Activated naive CD4-positive, alpha-beta T cell treated with anti-CD3 and anti-CD28 coated beads for 36 hours (primary cell): ENCODE data around the gene NBPF26. TPM values are rescaled to one million over a fixed set of nuclear protein-coding genes. Genes with fewer than 3 reads are reported as not detected.
"Not testable (repeated sequence)": the region's sequence is repeated elsewhere in the genome, so short reads cannot be mapped to it uniquely, and the experiment has no call there.

Source experiments
- CTCF ChIA-PET: fragments of 350-600 bp; sonication (Branson Sonifier 250); formaldehyde crosslinking; loops from one replicate; lab custom pipeline; 2021; ENCODE audit warnings: antibody characterized with exemption; lab: Charles Lee
- DNase-seq: peaks from one replicate; pipeline ENCODE4 v3.0.0-alpha.2; 2020
- H3K27ac Mint-ChIP-seq: one replicate; pipeline ENCODE4 v1.8.0; 2021; ENCODE audit warnings: mild to moderate bottlenecking, mixed read lengths
- H3K27me3 Mint-ChIP-seq: one replicate; pipeline ENCODE4 v1.8.0; 2021; ENCODE audit warnings: low read depth, mixed read lengths
- H3K36me3 Mint-ChIP-seq: one replicate; pipeline ENCODE4 v1.8.0; 2021; ENCODE audit warnings: low read depth, mixed read lengths
- H3K4me1 Mint-ChIP-seq: one replicate; pipeline ENCODE4 v1.8.0; 2021; ENCODE audit warnings: low read depth, mixed read lengths
- H3K4me3 Mint-ChIP-seq: one replicate; pipeline ENCODE4 v1.8.0; 2021; ENCODE audit warnings: mild to moderate bottlenecking, moderate library complexity, mixed read lengths
- H3K9me3 Mint-ChIP-seq: one replicate; pipeline ENCODE4 v1.8.0; 2021; ENCODE audit warnings: mixed read lengths
- intact Hi-C: fragments of 100-400 bp; cut with micrococcal nuclease; formaldehyde crosslinking; loops from one replicate; pipeline ENCODE4 v1.15.1; 2023
- total RNA-seq, 2 experiments: library from RNA; stranded (reverse); gene quantifications; one replicate each; pipeline ENCODE4 v1.2.3, GENCODE V29; 2021

Gene NBPF26
- total RNA-seq, 2 experiments from 2014 or later, result 20.2 to 24.9 TPM

DNA sequence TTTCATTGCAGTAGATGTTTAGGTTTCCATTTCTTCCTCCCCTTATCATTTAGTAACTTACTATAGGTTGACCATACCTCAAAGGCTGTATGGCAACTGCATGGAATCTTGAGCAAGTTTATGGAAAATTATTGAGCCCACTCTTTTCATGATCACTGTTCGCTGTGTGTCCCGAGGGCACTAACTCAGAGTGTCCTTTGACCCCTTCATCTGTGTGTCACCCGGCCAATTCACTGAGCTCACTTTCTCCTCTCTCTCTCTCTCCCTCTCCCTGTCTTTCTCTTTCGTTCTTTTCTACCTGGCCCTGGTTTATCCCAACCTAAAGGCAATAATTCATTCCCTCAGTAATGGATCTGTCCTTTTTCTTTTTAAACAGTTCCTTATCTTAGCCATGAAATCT is 101.3 kb downstream of the NBPF26 start:
- H3K9me3 Mint-ChIP-seq, H3K4me1 Mint-ChIP-seq, intact Hi-C loops, H3K4me3 Mint-ChIP-seq, CTCF ChIA-PET, H3K27me3 Mint-ChIP-seq, H3K27ac Mint-ChIP-seq, H3K36me3 Mint-ChIP-seq, DNase-seq: not testable (repeated sequence)

DNA sequence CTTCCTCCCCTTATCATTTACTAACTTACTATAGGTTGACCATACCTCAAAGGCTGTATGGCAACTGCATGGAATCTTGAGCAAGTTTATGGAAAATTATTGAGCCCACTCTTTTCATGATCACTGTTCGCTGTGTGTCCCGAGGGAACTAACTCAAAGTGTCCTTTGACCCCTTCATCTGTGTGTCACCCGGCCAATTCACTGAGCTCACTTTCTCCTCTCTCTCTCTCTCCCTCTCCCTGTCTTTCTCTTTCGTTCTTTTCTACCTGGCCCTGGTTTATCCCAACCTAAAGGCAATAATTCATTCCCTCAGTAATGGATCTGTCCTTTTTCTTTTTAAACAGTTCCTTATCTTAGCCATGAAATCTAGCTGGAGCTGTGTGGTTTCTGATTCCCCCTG is 102.9 kb downstream of the NBPF26 start:
- intact Hi-C loops, H3K9me3 Mint-ChIP-seq, DNase-seq, H3K27ac Mint-ChIP-seq, H3K27me3 Mint-ChIP-seq, CTCF ChIA-PET, H3K4me1 Mint-ChIP-seq, H3K4me3 Mint-ChIP-seq, H3K36me3 Mint-ChIP-seq: not testable (repeated sequence)

DNA sequence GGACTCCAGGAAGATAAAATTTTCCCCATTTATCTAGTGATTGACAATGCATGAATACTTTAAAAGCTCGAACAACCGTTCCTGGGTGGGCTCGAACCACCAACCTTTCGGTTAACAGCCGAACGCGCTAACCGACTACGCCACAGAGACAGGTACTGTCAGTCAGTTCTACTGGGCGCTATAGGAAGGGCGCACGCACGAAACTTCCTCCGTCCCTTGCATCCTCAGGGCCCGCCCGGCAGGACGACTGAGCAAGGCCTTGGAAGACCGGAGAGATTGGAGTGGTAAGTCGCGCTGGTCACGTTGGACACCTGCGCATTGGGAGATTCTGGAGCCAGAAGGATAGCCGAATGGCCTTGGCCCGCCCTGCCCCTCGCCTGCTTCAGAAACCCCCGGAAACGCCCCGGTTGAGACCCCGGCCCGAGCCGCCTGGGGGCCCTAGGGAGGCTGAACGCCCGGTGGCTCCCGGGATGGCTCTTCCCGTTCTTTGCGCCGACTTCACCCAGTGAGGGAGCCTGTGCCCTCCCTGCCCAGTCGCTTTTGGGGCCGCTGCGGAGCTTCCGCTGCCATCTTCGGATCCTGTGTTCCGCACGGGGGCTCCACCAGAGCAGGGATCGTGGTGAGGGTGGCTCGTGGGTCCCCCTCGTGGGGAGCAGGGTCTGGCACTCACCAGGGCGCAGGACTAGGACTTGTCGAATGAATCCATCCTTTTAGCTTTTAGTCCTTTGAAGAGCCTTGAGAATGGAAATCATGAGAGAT is 120.6 kb downstream of the NBPF26 start:
- H3K27me3 Mint-ChIP-seq, H3K4me1 Mint-ChIP-seq, CTCF ChIA-PET, H3K36me3 Mint-ChIP-seq, intact Hi-C loops, H3K9me3 Mint-ChIP-seq: not testable (repeated sequence)
- H3K4me3 Mint-ChIP-seq, result peak overlapping the region; percentile 84
- peak; percentile 89 for DNase-seq
- H3K27ac Mint-ChIP-seq, result peak overlapping the region; percentile 93

DNA sequence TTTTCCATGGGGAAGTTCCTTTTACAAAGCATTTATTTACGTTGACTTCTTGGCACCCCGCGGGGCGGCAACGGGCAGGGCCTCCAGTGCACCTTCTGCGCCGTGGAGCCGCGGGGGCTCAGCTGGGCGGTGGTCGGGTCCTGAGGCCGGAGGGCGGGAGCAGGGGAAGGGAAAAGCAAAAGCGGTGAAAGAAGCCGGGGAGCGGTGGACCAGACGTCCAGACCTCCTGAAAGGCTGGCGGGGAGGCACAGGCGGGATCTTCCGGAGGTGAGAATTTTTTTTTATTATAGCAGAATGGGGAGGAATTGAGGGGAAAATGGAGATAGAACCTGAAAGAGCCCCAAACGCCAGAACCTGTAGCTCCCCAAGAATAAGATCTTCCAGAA is 121.2 kb downstream of the NBPF26 start:
- H3K4me3 Mint-ChIP-seq, result peak overlapping the region; percentile 84

DNA sequence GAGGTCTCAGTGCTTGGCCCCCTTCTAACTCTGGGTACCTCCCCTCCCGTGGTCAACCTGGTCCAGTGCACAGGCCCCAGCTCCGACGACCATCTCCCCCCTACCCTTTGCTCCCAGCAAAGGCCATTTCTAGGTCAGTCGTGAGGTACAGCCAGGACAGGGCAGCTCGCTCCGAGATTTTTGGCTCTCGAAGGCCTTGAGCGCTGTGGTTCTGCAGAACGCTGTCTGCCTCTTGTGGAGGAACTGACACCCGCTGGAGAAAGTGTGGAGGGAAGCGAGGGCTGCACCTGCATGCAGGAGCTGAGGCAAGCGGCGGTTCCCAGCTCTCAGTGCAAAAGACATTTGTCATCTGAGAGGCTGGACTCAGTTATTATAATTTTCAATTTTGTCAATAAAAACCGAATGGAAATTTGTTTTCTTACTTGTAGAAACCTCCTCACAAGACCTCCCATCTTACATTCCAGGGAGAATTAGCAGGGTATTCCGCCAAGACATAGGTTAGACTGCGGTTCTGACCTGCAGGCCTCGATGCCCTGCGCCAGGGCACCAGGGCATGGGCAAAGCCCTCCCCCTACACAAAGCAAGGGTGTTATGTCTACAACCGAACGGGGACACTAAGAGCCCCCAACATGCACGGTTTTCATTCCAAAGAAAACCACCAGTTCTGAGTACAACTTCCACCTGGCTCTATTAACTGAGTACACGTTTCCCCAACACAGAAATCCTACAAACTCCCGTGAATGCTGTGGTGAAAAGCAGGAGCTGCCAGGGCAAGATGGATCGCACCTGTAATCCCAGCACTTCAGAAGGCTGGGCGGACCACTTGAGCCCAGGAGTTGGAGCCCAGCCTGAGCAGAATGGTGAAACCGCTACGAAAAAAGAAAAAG is 125.9 kb downstream of the NBPF26 start:
- intact Hi-C loops, result loop anchor here (10.0 kb wide), 1 partner anchor 95 kb away; no protein-coding TSS in a partner anchor
- CTCF ChIA-PET, H3K36me3 Mint-ChIP-seq, H3K27me3 Mint-ChIP-seq, H3K4me1 Mint-ChIP-seq, H3K9me3 Mint-ChIP-seq: not testable (repeated sequence)
- Mint-ChIP-seq H3K27ac (peak overlapping the region; percentile 99), H3K4me3 (peak overlapping the region; percentile 84)
- peak; percentile 67 for DNase-seq

More for the DNA sequence above, 121.2 kb downstream of the NBPF26 start:
- intact Hi-C loops, CTCF ChIA-PET, H3K27me3 Mint-ChIP-seq, H3K9me3 Mint-ChIP-seq, H3K4me1 Mint-ChIP-seq, DNase-seq, H3K36me3 Mint-ChIP-seq: not testable (repeated sequence)
- peak overlapping the region; percentile 91 for H3K27ac Mint-ChIP-seq

DNA sequence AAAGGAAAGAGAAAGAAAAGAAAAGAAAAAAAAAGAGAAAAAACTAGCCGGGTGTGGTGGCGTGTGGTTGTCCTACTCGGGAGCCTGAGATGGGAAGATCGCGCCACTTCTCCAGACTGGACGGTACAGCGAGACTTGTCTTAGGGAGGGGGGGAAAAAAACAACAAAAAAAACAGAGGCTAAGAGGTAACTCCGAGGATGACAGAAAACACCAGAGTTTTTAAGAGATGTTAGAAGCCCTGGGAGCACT is 126.5 kb downstream of the NBPF26 start:
- H3K27me3 Mint-ChIP-seq, H3K9me3 Mint-ChIP-seq, DNase-seq, H3K36me3 Mint-ChIP-seq, CTCF ChIA-PET: not testable (repeated sequence)
- H3K4me3 Mint-ChIP-seq, result peak overlapping the region; percentile 84
- peaks cover 15% of the 10 kb centered on the region for H3K4me1 Mint-ChIP-seq
- intact Hi-C loops, result loop anchor here (10.0 kb wide), 1 partner anchor 95 kb away; no protein-coding TSS in a partner anchor
- H3K27ac Mint-ChIP-seq, result peak overlapping the region; percentile 99

DNA sequence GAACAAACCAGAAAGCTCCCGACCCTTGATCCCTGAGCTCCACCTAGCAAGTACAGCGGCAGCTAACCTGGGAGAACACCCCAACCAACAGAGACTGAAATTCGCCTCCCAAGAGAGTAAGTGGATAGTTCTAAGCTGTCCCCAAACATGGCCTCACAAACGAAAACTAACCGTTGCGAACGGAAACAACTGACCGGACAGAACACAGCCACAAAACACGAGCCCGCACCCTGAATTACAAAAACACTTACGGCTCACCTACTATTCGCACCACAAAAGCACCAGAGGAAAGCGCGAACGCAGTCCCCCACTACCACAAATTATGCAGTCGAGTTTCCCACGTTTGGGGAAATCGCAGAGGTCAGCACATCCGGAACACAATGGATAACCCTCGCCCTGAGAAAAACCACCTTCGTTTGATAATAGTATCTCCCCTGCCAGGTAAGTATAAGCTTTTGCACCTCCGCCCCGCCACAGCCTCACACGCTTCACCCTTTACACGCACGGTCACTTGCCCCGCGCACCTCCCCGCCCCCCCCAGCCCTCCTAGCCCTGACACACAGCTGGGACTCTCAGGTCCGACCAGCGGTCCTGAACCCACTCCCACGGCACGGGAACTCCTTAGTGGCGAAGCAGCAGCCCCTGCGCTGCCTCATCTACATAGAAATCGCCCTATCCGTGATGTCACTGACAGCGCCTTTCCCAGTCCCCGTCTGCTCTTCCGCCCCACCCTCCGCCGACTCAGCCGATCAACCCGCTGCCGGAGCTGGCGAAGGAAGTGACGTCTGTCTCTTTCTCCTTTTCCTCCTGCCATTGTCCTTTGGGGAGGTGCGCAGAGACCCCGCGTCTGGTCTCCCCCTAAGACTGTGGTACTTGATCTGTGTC is 127.0 kb downstream of the NBPF26 start:
- CTCF ChIA-PET, result interaction anchor here (0.8 kb wide), 1 partner anchor 92 kb away, joined by 3 read pairs; no protein-coding TSS in a partner anchor
- DNase-seq, result peak; percentile 95
- not testable (repeated sequence) for H3K27me3 Mint-ChIP-seq, H3K9me3 Mint-ChIP-seq, H3K36me3 Mint-ChIP-seq
- Mint-ChIP-seq H3K27ac (peak overlapping the region; percentile 99), H3K4me1 (peaks cover 17% of the 10 kb centered on the region), H3K4me3 (peak overlapping the region; percentile 84)
- intact Hi-C loops, result loop anchor here (10.0 kb wide), 1 partner anchor 94 kb away; no protein-coding TSS in a partner anchor

DNA sequence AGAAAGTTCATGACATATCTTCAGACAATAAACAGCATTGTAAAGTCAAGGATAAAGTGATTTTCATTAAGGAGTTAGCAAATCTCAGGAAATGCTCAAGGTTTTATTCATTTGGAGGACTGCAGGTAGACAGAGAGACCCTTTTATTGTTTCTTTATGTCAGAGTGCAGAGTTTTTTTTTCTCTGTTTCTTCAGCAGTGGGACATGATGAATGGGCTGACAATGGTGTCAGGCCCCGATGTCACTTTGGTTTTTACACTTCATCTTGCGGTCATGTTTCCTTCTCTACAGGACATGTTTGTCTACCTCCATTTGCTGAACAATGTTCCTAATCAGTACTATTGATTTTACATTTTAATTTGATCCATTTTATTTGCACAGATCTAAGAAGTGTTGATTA is 134.4 kb downstream of the NBPF26 start:
- intact Hi-C loops, result loop anchor here (10.0 kb wide), 1 partner anchor 87 kb away; no protein-coding TSS in a partner anchor
- H3K9me3 Mint-ChIP-seq, H3K4me3 Mint-ChIP-seq, H3K27ac Mint-ChIP-seq, CTCF ChIA-PET, H3K36me3 Mint-ChIP-seq, H3K27me3 Mint-ChIP-seq, DNase-seq: not testable (repeated sequence)
- H3K4me1 Mint-ChIP-seq, result peaks cover 16% of the 10 kb centered on the region

DNA sequence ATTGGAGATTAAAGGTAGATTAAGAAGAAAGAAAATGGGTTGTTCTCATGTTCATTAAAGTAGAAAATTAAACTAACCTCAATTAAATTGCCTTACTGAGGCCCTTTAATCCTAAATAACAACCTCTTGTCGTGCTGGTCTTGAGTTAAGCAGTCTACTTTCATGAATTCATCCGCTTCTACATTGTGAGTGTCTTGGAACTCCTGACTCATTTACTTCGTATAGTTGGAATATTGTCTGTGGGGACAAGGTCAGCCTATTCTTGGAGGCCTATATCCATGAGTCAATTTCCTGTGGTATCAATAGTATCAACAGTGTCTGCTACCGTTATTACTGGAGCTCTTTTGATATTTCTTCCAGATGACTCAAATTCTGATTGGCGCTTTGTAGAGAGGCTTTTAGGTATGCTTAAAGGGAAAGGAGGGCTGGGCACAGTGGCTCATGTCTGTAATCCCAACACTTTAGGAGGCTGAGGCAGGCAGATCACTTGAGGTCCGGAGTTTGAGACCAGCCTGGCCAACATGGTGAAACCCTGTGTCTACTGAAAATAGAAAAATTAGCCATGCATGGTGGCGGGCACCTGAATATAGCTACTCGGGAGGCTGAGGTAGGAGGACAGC is 136.0 kb downstream of the NBPF26 start:
- H3K9me3 Mint-ChIP-seq, H3K36me3 Mint-ChIP-seq, H3K27me3 Mint-ChIP-seq, H3K27ac Mint-ChIP-seq, DNase-seq, CTCF ChIA-PET, H3K4me3 Mint-ChIP-seq: not testable (repeated sequence)
- H3K4me1 Mint-ChIP-seq, result peaks cover 13% of the 10 kb centered on the region
- intact Hi-C loops, result loop anchor here (10.0 kb wide), 1 partner anchor 85 kb away; no protein-coding TSS in a partner anchor

DNA sequence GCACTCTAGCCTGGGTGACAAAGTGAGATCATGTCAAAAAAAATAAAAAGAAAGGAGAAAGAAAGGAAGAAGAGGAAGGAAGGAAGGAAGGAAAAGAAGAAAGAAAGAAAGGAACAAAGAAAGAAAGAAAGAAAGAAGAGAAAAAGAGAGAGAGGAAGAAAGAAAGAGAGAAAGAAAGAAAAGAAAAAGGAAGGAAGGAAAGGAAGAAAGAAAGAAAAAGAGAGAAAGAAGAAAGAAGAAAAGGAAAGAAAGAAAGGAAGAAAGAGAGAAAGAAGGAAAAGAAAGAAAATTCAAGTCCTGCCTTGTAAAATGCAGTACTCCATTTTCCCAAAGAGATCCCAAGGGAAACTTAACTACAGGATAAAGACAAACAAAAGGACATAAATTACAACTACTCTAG is 154.5 kb downstream of the NBPF26 start:
- H3K27me3 Mint-ChIP-seq, intact Hi-C loops, H3K36me3 Mint-ChIP-seq, H3K27ac Mint-ChIP-seq, H3K9me3 Mint-ChIP-seq, DNase-seq, H3K4me1 Mint-ChIP-seq, H3K4me3 Mint-ChIP-seq, CTCF ChIA-PET: not testable (repeated sequence)

DNA sequence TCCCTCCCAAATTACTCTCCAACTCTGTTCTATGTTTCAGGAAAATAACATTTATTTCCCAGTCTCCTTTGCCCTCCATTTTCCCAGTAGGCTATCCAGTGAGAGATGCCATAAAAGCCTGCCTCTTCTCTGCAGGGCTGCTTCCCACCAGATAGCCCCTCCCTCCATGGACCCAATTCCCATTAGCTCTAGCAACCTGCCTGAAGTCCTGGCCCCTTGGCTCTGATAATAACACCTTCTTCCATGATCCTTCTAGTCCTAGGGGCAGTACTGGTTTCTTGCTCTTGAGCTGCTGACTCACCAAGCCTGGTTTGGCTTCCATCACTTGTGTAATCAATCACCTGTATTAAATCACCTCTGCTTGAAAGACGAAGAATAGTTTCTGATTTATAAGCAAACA is 156.3 kb downstream of the NBPF26 start:
- H3K4me1 Mint-ChIP-seq, H3K27ac Mint-ChIP-seq, H3K27me3 Mint-ChIP-seq, H3K9me3 Mint-ChIP-seq, intact Hi-C loops, H3K36me3 Mint-ChIP-seq, H3K4me3 Mint-ChIP-seq, CTCF ChIA-PET: not testable (repeated sequence)
- DNase-seq, result peak; percentile 10

DNA sequence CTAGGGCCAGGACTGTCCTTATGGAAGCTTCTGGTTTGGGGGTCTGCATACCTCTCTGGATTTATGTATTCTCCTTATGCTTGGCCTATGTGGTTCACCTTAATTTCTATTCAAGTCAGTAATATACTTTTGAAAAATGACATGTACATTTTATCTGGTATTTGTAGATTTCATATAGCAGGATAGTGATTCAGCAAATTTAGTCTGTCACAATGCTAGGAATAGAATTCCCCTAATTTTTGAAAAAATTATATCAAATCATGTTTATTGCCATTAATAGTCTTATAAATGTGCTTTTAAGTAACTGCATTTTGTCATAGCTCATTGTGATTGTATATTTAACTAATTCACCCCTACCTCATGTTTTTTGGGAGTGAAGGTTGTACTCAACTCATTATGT is 158.2 kb downstream of the NBPF26 start:
- intact Hi-C loops, H3K4me3 Mint-ChIP-seq, CTCF ChIA-PET, H3K4me1 Mint-ChIP-seq, H3K9me3 Mint-ChIP-seq, H3K27me3 Mint-ChIP-seq, DNase-seq, H3K36me3 Mint-ChIP-seq, H3K27ac Mint-ChIP-seq: not testable (repeated sequence)
